ENCODE results near the gene BST1.
"Not testable (repeated sequence)": the region's sequence is repeated elsewhere in the genome, so short reads cannot be mapped to it uniquely, and the experiment has no call there.

BST1 gene

GRCh38 chr4:15753786-15754185 is 50.9 kb downstream of the BST1 start:
- no peak for DNase-seq

GRCh38 chr4:15754323-15754722 is 51.5 kb downstream of the BST1 start:
- DNase-seq: no peak

GRCh38 chr4:15755321-15756155 is 52.7 kb downstream of the BST1 start:
- DNase-seq: no peak

GRCh38 chr4:15756361-15756861 is 53.5 kb downstream of the BST1 start:
- DNase-seq: no peak

GRCh38 chr4:15757054-15757453 is 54.2 kb downstream of the BST1 start:
- DNase-seq: no peak

- no peak for DNase-seq
Measured at GRCh38 chr4:15758294-15758693, 55.4 kb downstream of the BST1 start.

GRCh38 chr4:15762460-15762859 is 59.6 kb downstream of the BST1 start:
- not testable (repeated sequence) for DNase-seq

GRCh38 chr4:15765391-15765790 is 62.5 kb downstream of the BST1 start:
- DNase-seq: no peak

- no peak for DNase-seq
Measured at GRCh38 chr4:15765910-15766697, 63.2 kb downstream of the BST1 start.

- DNase-seq: no peak
Measured at GRCh38 chr4:15766821-15767220, 64.0 kb downstream of the BST1 start.

- DNase-seq: no peak
Measured at GRCh38 chr4:15769202-15769601, 66.3 kb downstream of the BST1 start.

GRCh38 chr4:15771216-15772058 is 68.6 kb downstream of the BST1 start:
- DNase-seq: no peak

- DNase-seq: no peak
Measured at GRCh38 chr4:15774020-15774420, 71.2 kb downstream of the BST1 start.

GRCh38 chr4:15776871-15777648 is 74.2 kb downstream of the BST1 start:
- DNase-seq: no peak

- no peak for DNase-seq
Measured at GRCh38 chr4:15777697-15778288, 74.9 kb downstream of the BST1 start.

- no peak for DNase-seq
Measured at GRCh38 chr4:15778289-15779241, 75.7 kb downstream of the BST1 start, which contains the start of gene CD38. Gene CD38, plus strand, starts transcription at chr4:15778328. Its CDS starts 87 bp downstream, at chr4:15778415.

- no peak for DNase-seq
Measured at GRCh38 chr4:15779306-15779705, 76.4 kb downstream of the BST1 start.

- DNase-seq: no peak
Measured at GRCh38 chr4:15779809-15780208, 76.9 kb downstream of the BST1 start.

- no peak for DNase-seq
Measured at GRCh38 chr4:15781427-15782095, 78.7 kb downstream of the BST1 start.
